ENCODE measurements around the gene MCC. TPM values are rescaled to one million over a fixed set of nuclear protein-coding genes. Genes with fewer than 3 reads are reported as not detected.

The MCC gene
- total RNA-seq, 1 experiment from 2014 or later, result 0.60 TPM

- no peak for DNase-seq (ENCODE audit: low spot score)
- TF ChIP-seq, protein P1, sequence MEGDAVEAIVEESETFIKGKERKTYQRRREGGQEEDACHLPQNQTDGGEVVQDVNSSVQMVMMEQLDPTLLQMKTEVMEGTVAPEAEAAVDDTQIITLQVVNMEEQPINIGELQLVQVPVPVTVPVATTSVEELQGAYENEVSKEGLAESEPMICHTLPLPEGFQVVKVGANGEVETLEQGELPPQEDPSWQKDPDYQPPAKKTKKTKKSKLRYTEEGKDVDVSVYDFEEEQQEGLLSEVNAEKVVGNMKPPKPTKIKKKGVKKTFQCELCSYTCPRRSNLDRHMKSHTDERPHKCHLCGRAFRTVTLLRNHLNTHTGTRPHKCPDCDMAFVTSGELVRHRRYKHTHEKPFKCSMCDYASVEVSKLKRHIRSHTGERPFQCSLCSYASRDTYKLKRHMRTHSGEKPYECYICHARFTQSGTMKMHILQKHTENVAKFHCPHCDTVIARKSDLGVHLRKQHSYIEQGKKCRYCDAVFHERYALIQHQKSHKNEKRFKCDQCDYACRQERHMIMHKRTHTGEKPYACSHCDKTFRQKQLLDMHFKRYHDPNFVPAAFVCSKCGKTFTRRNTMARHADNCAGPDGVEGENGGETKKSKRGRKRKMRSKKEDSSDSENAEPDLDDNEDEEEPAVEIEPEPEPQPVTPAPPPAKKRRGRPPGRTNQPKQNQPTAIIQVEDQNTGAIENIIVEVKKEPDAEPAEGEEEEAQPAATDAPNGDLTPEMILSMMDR (conservative IDR thresholded peaks at IDR 0.05; ENCODE audit: low read depth, low read length), result no peak
- ChIA-PET CTCF (no interaction called here), POLR2A (ENCODE audit: low non-redundant PET) (no interaction called here)
- no TSS peak for BruUV-seq (replicated peaks)
- H3K9me3 ChIP-seq (ENCODE audit: low read depth, low read length, poor library complexity, severe bottlenecking), result no peaks in the 10 kb centered on the region
- H3K27me3 ChIP-seq (replicated peaks; ENCODE audit: insufficient read depth, low read depth, low read length, poor library complexity), result no peaks in the 10 kb centered on the region
- H3K4me3 ChIP-seq (ENCODE audit: low read depth, low read length, poor library complexity, severe bottlenecking), result no peak overlapping the region
- H3K27ac ChIP-seq (ENCODE audit: low read depth, low read length, poor library complexity, severe bottlenecking), result no peak overlapping the region
- intact Hi-C loops (cut with micrococcal nuclease; ENCODE audit: unreplicated experiment), result no loop called here
- no peaks in the 10 kb centered on the region for H3K4me1 ChIP-seq (ENCODE audit: insufficient read depth, low read length, poor library complexity, severe bottlenecking)
- H3K36me3 ChIP-seq (ENCODE audit: insufficient read depth, low read length, poor library complexity, severe bottlenecking), result no peaks in the 10 kb centered on the region
Measured at GRCh38 chr5:113085880-113086409, 402.3 kb downstream of the MCC start.

- no peaks in the 10 kb centered on the region for H3K9me3 ChIP-seq (ENCODE audit: low read depth, low read length, poor library complexity, severe bottlenecking)
- H3K27ac ChIP-seq (ENCODE audit: low read depth, low read length, poor library complexity, severe bottlenecking), result no peak overlapping the region
- BruUV-seq (replicated peaks), result no TSS peak
- H3K4me1 ChIP-seq (ENCODE audit: insufficient read depth, low read length, poor library complexity, severe bottlenecking), result no peaks in the 10 kb centered on the region
- H3K4me3 ChIP-seq (ENCODE audit: low read depth, low read length, poor library complexity, severe bottlenecking), result no peak overlapping the region
- DNase-seq (ENCODE audit: low spot score), result no peak
- ChIA-PET POLR2A (ENCODE audit: low non-redundant PET) (no interaction called here), CTCF (no interaction called here)
- no peaks in the 10 kb centered on the region for H3K36me3 ChIP-seq (ENCODE audit: insufficient read depth, low read length, poor library complexity, severe bottlenecking)
- intact Hi-C loops (cut with micrococcal nuclease; ENCODE audit: unreplicated experiment), result no loop called here
- no peaks in the 10 kb centered on the region for H3K27me3 ChIP-seq (replicated peaks; ENCODE audit: insufficient read depth, low read depth, low read length, poor library complexity)
- TF ChIP-seq, protein P1 (conservative IDR thresholded peaks at IDR 0.05; ENCODE audit: low read depth, low read length), result no peak
- TF ChIP-seq EZH2 (IDR thresholded peaks at IDR 0.05; ENCODE audit: borderline replicate concordance, low read depth, low read length, poor library complexity, severe bottlenecking), result no peak
Measured at GRCh38 chr5:113085084-113085414, 403.2 kb downstream of the MCC start.

DNA sequence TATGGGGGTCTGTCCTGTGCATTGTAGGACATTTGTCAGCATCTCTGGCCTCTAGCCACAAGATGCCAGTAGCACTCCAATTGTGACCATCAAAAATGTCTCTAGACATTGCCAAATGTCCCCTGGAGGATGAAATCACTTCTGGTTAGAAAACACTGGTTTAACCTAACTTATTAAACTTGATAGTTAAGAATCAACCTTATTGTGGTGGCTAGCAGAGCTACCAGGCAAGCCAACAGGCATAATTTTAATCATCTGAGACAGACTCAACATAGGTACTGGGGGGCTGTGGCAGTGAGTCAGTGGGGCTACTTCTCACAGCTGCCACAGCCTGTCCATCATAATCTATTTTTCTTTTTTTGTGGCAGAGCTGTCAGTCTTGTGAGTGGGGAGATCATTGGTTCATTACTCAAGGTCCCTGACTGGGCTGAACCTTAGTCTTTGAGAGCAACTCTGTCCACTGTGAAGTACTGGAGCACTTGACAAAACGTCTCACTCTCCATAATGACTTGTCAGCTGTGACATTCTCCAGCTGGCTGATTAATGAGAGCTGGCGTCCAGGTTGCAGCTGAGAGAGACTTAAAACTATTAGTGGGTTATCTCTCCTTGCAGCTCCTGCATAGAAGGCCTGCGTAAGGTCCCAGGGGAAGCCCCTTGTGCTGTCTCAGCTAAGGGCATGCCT is 403.7 kb downstream of the MCC start:
- no peaks in the 10 kb centered on the region for H3K9me3 ChIP-seq (ENCODE audit: low read depth, low read length, poor library complexity, severe bottlenecking)
- TF ChIP-seq, protein P1 (conservative IDR thresholded peaks at IDR 0.05; ENCODE audit: low read depth, low read length), result no peak
- no peak for TF ChIP-seq EZH2 (IDR thresholded peaks at IDR 0.05; ENCODE audit: borderline replicate concordance, low read depth, low read length, poor library complexity, severe bottlenecking)
- POLR2A ChIA-PET (ENCODE audit: low non-redundant PET), result no interaction called here
- no peaks in the 10 kb centered on the region for H3K4me1 ChIP-seq (ENCODE audit: insufficient read depth, low read length, poor library complexity, severe bottlenecking)
- H3K27me3 ChIP-seq (replicated peaks; ENCODE audit: insufficient read depth, low read depth, low read length, poor library complexity), result no peaks in the 10 kb centered on the region
- CTCF ChIA-PET, result no interaction called here
- no peak overlapping the region for H3K4me3 ChIP-seq (ENCODE audit: low read depth, low read length, poor library complexity, severe bottlenecking)
- no TSS peak for BruUV-seq (replicated peaks)
- intact Hi-C loops (cut with micrococcal nuclease; ENCODE audit: unreplicated experiment), result no loop called here
- H3K36me3 ChIP-seq (ENCODE audit: insufficient read depth, low read length, poor library complexity, severe bottlenecking), result no peaks in the 10 kb centered on the region
- H3K27ac ChIP-seq (ENCODE audit: low read depth, low read length, poor library complexity, severe bottlenecking), result no peak overlapping the region
- DNase-seq (ENCODE audit: low spot score), result peak; percentile 4

Measured in A673 (cell line).